HG03571 (cell line): ENCODE results near the gene RNF4.

Source experiments
- ATAC-seq: cut with Tn5 transposase; IDR thresholded peaks from one replicate; pipeline ENCODE4 v1.9.1; 2021; ENCODE audit not compliant: unreplicated experiment

The RNF4 gene

GRCh38 chr4:2437475-2438215 lies 31.3 kb upstream of the RNF4 start:
- no peak for ATAC-seq

- no peak for ATAC-seq
These were observed 29.8 kb upstream of the RNF4 start for GRCh38 chr4:2438822-2439718.

- ATAC-seq: no peak
These were observed 27.3 kb upstream of the RNF4 start for GRCh38 chr4:2441393-2442174.

- ATAC-seq: no peak
These were observed 26.5 kb upstream of the RNF4 start for GRCh38 chr4:2442175-2442993.

GRCh38 chr4:2443061-2443730 lies 25.7 kb upstream of the RNF4 start:
- no peak for ATAC-seq

GRCh38 chr4:2443956-2444740 lies 24.8 kb upstream of the RNF4 start:
- no peak for ATAC-seq

- ATAC-seq: no peak
These were observed 23.8 kb upstream of the RNF4 start for GRCh38 chr4:2445130-2445529.

GRCh38 chr4:2445571-2445970 lies 23.3 kb upstream of the RNF4 start:
- no peak for ATAC-seq

- no peak for ATAC-seq
These were observed 22.0 kb upstream of the RNF4 start for GRCh38 chr4:2446656-2447564.

GRCh38 chr4:2448589-2448988 lies 20.3 kb upstream of the RNF4 start:
- no peak for ATAC-seq

- no peak for ATAC-seq
These were observed 19.9 kb upstream of the RNF4 start for GRCh38 chr4:2449051-2449450.

GRCh38 chr4:2449511-2450392 lies 19.2 kb upstream of the RNF4 start:
- ATAC-seq: no peak

GRCh38 chr4:2450394-2451035 lies 18.4 kb upstream of the RNF4 start:
- no peak for ATAC-seq

GRCh38 chr4:2451036-2451520 lies 17.8 kb upstream of the RNF4 start:
- no peak for ATAC-seq

- no peak for ATAC-seq
These were observed 16.8 kb upstream of the RNF4 start for GRCh38 chr4:2451821-2452785.
